Measurements from ENCODE around the gene ST8SIA6. TPM values are rescaled to one million over a fixed set of nuclear protein-coding genes. Genes with fewer than 3 reads are reported as not detected.
A peak's percentile ranks its signal among the peaks of the same experiment; 100 is the strongest.

The ST8SIA6 gene
- total and polyA plus RNA-seq, 4 donors = 0.10 to 2.9 (median 2.4) TPM; not detected in 1

DNA sequence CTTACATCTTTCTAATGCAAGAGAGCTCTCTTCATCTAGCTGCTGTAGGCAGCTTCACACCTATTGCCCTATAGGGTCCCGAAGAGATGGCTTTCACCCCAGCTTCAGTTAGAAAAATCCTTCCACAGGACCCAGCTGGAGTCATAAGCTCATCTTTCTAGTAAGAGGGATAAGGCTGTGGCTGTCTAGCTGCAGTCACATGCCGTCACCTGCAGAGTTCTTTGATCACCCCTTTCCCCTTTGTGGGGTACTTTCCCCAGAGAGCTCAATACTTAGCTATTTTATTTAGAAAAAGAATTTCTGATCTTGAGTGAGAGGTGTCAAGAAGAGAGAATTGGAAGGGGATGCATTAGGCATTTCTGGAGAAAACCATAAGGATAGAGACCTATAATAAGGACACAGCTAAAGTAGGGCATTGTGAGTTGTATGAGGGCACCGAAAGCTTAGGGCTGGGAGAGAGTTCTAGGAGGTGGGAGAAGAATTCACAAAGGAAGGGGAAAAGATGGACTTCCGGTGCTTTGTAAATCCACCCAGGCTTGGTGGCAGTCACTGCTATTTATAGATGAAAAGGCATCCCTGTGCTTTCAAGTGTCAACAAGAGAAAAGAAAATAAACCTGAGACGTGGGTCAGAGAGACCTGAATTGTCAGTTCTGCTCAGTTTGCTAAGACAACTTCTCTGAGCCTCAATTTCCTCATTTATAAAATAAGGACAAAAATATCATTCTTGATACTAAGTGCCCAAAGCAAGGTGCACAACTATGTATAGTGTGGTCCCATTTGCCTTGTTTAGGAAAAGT is 11.1 kb upstream of the ST8SIA6 start:
- WGBS, 2 donors = 63 to 75% methylated on average over 5 of the region's 5 CpGs
- ATAC-seq (ENCODE audit: low FRiP score) = no peak
- no peaks in the 10 kb centered on the region for H3K4me1 ChIP-seq (ENCODE audit: control insufficient read depth in 1 of 2, insufficient read depth in 2 of 2, low read length in 2 of 2)

DNA sequence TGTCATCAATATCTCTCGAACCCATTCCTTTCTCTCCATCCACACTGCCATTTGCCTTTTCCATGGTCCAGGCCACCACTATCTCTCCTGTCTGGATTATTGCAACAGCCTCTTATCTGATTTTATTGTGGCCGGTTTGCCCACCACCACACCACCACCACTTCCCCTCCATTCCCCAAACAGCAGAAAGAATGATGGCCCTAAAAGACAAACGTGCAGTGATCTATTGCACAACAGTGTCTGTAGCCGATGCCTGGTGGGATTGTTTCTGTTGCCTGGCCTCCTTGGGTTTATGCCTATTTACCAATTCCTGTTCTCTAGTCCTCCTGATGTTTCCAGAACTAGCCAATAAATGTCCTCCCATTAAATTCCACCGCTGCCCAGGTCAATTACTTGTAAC is 10.2 kb upstream of the ST8SIA6 start:
- 85 to 86% methylated on average over 5 of the region's 5 CpGs for WGBS, 2 donors
- Histone ChIP-seq H3K4me3 (ENCODE audit: low read length in 2 of 2) (no peak overlapping the region), H3K9me3 (ENCODE audit: control insufficient read depth, low read length) (peaks cover 4% of the 10 kb centered on the region), H3K4me1 (ENCODE audit: control insufficient read depth in 1 of 2, insufficient read depth in 2 of 2, low read length in 2 of 2) (no peaks in the 10 kb centered on the region), H3K27ac (ENCODE audit: low read depth in 1 of 2, low read length in 2 of 2) (no peak overlapping the region), H3K27me3 (ENCODE audit: control insufficient read depth in 1 of 2, insufficient read depth in 2 of 2, low read length in 1 of 2) (no peaks in the 10 kb centered on the region), H3K36me3 (ENCODE audit: control insufficient read depth in 1 of 2, insufficient read depth in 2 of 2, low read length in 1 of 2) (no peaks in the 10 kb centered on the region)
- intact Hi-C loops (cut with DNase I) = no loop called here
- DNase-seq = no peak
- no peak for ATAC-seq (ENCODE audit: low FRiP score)

More for the DNA sequence above, 11.1 kb upstream of the ST8SIA6 start:
- Histone ChIP-seq H3K9me3 (ENCODE audit: control insufficient read depth, low read length) (peaks cover 4% of the 10 kb centered on the region), H3K27me3 (ENCODE audit: control insufficient read depth in 1 of 2, insufficient read depth in 2 of 2, low read length in 1 of 2) (no peaks in the 10 kb centered on the region), H3K36me3 (ENCODE audit: control insufficient read depth in 1 of 2, insufficient read depth in 2 of 2, low read length in 1 of 2) (no peaks in the 10 kb centered on the region), H3K4me3 (ENCODE audit: low read length in 2 of 2) (no peak overlapping the region), H3K27ac (ENCODE audit: low read depth in 1 of 2, low read length in 2 of 2) (no peak overlapping the region)
- intact Hi-C loops (cut with DNase I) = no loop called here
- no peak for DNase-seq

DNA sequence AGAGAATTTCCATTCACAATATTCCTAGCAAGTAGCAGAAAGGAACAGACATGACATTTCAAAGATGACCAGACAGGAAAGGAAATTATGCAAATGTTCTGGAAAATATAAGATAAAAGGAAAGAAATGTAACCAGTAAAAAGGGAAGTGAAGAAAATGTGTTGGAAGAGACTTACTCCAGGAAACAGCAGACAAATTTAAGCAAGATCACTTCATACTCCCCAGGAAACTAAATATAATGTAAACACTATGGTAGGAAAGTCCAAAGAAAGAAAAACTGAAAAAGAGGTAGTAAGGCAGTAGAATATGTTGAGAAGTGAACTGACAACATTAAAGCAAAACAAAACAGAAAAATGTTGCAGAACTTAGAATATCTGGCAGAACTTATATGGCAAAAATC is 6.4 kb upstream of the ST8SIA6 start:
- no peak for ATAC-seq (ENCODE audit: low FRiP score)
- intact Hi-C loops (cut with DNase I) = no loop called here
- H3K4me3 ChIP-seq (ENCODE audit: low read length in 2 of 2) = no peak overlapping the region
- H3K36me3 ChIP-seq (ENCODE audit: control insufficient read depth in 1 of 2, insufficient read depth in 2 of 2, low read length in 1 of 2) = no peaks in the 10 kb centered on the region
- H3K27ac ChIP-seq (ENCODE audit: low read depth in 1 of 2, low read length in 2 of 2) = no peak overlapping the region
- DNase-seq = no peak
- H3K9me3 ChIP-seq (ENCODE audit: control insufficient read depth, low read length) = peaks cover 4% of the 10 kb centered on the region
- no peaks in the 10 kb centered on the region for H3K27me3 ChIP-seq (ENCODE audit: control insufficient read depth in 1 of 2, insufficient read depth in 2 of 2, low read length in 1 of 2)
- H3K4me1 ChIP-seq (ENCODE audit: control insufficient read depth in 1 of 2, insufficient read depth in 2 of 2, low read length in 2 of 2) = no peaks in the 10 kb centered on the region

DNA sequence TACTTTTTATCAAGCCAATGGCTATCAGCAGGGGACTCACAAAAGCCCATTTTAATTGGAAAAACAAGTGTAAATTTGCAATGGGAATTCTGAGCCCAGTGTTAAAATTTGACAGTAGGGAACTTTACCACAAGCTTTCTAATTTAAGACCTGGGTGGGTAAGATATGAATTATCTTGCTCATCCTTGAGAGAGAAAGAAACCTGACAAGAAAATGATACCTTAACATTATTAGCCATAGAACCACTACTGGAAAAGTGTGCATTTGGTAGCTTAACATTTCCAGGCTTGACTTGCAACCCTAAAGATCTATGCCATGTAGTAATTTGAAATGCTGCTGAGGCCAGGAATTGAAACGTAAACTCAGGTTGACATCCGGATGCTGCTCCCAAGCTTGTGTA is 2.7 kb upstream of the ST8SIA6 start:
- no peak overlapping the region for H3K27ac ChIP-seq (ENCODE audit: low read depth in 1 of 2, low read length in 2 of 2)
- peaks cover 4% of the 10 kb centered on the region for H3K9me3 ChIP-seq (ENCODE audit: control insufficient read depth, low read length)
- ATAC-seq (ENCODE audit: low FRiP score) (no peak), DNase-seq (no peak)
- H3K4me3 ChIP-seq (ENCODE audit: low read length in 2 of 2) = no peak overlapping the region
- WGBS, 2 donors = 98 to 100% methylated on average over 2 of the region's 2 CpGs
- intact Hi-C loops (cut with DNase I) = no loop called here
- H3K36me3 ChIP-seq (ENCODE audit: control insufficient read depth in 1 of 2, insufficient read depth in 2 of 2, low read length in 1 of 2) = no peaks in the 10 kb centered on the region
- H3K4me1 ChIP-seq (ENCODE audit: control insufficient read depth in 1 of 2, insufficient read depth in 2 of 2, low read length in 2 of 2) = no peaks in the 10 kb centered on the region
- H3K27me3 ChIP-seq (ENCODE audit: control insufficient read depth in 1 of 2, insufficient read depth in 2 of 2, low read length in 1 of 2) = peaks cover 0 to 2% of the 10 kb centered on the region in 2 donors

DNA sequence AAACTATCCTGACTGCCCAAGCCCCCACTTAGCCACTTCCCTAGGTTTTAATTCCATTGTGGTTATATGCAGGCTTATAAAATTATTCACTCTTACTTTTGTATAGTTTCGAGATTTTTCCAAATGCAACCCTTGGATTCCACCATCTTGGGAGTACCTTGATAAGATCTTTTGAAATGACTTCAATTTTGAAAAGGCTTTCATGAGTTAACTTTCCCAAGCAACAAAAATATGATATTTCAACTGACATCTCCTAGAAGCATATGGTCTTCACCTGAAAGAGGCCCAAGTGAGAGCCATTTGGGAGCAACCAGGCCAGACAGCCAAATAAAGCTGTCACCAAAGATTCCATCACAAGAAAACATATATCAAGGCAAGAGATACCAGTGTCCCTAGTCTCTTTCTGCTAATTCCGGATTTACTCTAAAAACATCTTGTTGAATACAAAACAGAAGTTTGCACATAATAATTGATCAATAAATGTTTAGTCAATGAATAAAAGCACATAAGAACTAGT is 1.7 kb upstream of the ST8SIA6 start:
- DNase-seq = no peak
- Histone ChIP-seq H3K9me3 (ENCODE audit: control insufficient read depth, low read length) (peaks cover 4% of the 10 kb centered on the region), H3K36me3 (ENCODE audit: control insufficient read depth in 1 of 2, insufficient read depth in 2 of 2, low read length in 1 of 2) (no peaks in the 10 kb centered on the region), H3K4me1 (ENCODE audit: control insufficient read depth in 1 of 2, insufficient read depth in 2 of 2, low read length in 2 of 2) (no peaks in the 10 kb centered on the region), H3K27ac (ENCODE audit: low read depth in 1 of 2, low read length in 2 of 2) (no peak overlapping the region), H3K27me3 (ENCODE audit: control insufficient read depth in 1 of 2, insufficient read depth in 2 of 2, low read length in 1 of 2) (peaks cover 0 to 2% of the 10 kb centered on the region in 2 donors), H3K4me3 (ENCODE audit: low read length in 2 of 2) (no peak overlapping the region)
- 94 to 97% methylated on average over 2 of the region's 2 CpGs for WGBS, 2 donors
- intact Hi-C loops (cut with DNase I) = no loop called here
- ATAC-seq (ENCODE audit: low FRiP score) = no peak

DNA sequence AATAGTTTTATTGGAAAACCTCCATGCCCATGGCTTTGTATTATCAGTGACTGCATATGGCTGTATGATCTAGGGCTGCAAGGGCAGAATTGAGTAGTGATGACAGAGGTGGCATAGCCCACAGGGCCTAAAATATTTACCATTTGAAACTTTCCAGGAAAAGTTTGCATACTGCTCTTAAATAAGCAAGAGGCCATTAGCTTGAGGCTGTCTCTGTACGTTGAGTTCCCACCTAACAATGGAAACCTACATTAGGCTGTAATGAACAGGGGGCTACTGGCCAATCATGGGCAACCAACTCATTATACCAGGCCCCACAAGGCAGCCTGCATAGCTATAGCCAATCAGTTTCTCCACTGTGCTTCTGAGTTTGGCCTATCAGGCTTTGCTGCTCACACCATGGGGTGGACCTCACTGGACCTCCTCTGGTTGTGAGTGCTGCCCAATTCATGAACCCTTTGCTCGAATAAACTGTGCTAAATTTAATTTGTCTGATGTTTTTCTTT is 673 bp upstream of the ST8SIA6 start:
- 96 to 98% methylated on average over 2 of the region's 2 CpGs for WGBS, 2 donors
- no peak for DNase-seq
- H3K27ac ChIP-seq (ENCODE audit: low read depth in 1 of 2, low read length in 2 of 2) = no peak overlapping the region
- no peak for ATAC-seq (ENCODE audit: low FRiP score)
- H3K4me3 ChIP-seq (ENCODE audit: low read length in 2 of 2) = no peak overlapping the region
- H3K4me1 ChIP-seq (ENCODE audit: control insufficient read depth in 1 of 2, insufficient read depth in 2 of 2, low read length in 2 of 2) = no peaks in the 10 kb centered on the region
- H3K27me3 ChIP-seq (ENCODE audit: control insufficient read depth in 1 of 2, insufficient read depth in 2 of 2, low read length in 1 of 2) = peaks cover 0 to 2% of the 10 kb centered on the region in 2 donors
- H3K36me3 ChIP-seq (ENCODE audit: control insufficient read depth in 1 of 2, insufficient read depth in 2 of 2, low read length in 1 of 2) = no peaks in the 10 kb centered on the region
- intact Hi-C loops (cut with DNase I) = no loop called here
- H3K9me3 ChIP-seq (ENCODE audit: control insufficient read depth, low read length) = peaks cover 4% of the 10 kb centered on the region

DNA sequence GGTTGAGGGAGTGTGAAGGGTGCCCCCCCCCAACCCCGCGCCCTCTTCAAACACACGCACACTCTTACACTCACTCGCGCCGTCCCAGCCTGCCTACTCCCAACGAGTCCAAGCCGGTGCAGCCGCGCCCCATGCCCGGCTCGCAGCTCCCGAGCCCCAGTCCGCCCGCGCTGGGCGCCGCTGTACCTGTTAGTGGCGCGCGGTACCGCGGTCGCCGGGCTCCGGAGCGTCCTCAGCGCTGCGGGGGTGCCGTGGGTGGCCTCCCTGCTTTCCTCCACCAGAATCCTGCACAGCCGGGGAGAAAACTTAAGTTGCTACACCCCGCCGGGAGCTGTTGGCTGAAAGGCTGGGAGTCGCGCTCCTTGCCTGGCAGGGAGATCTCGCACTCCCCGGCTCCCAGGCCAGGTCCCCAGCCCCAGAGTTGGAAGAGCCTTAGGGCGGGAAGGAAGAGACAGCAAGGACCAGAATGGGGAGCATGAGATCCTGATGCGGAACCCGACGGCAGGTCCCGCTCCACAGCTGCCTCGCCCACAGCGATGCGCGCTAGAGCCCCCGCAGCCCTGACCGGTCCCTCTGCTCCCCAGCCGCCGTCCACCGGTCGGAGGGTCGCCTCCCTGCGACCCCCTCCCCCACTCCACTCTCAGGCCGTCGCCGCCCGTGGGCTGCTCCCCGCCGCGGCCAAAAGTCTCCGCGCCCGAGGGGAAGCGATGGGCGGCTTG is 863 bp downstream of the ST8SIA6 start:
- H3K27me3 ChIP-seq (ENCODE audit: control insufficient read depth in 1 of 2, insufficient read depth in 2 of 2, low read length in 1 of 2) = peaks cover 0 to 2% of the 10 kb centered on the region in 2 donors
- intact Hi-C loops (cut with DNase I) = no loop called here
- ATAC-seq (ENCODE audit: low FRiP score) = peak; percentile 81
- H3K9me3 ChIP-seq (ENCODE audit: control insufficient read depth, low read length) = peaks cover 6% of the 10 kb centered on the region
- no peaks in the 10 kb centered on the region for H3K4me1 ChIP-seq (ENCODE audit: control insufficient read depth in 1 of 2, insufficient read depth in 2 of 2, low read length in 2 of 2)
- H3K4me3 ChIP-seq (ENCODE audit: low read length in 2 of 2) = peak overlapping the region; percentile 44 to 73
- peak in 1 of 2 donors; percentile 84 for DNase-seq
- H3K36me3 ChIP-seq (ENCODE audit: control insufficient read depth in 1 of 2, insufficient read depth in 2 of 2, low read length in 1 of 2) = no peaks in the 10 kb centered on the region
- no peak overlapping the region for H3K27ac ChIP-seq (ENCODE audit: low read depth in 1 of 2, low read length in 2 of 2)
- WGBS, 2 donors = 1% methylated on average over 59 to 66 of the region's 66 CpGs

DNA sequence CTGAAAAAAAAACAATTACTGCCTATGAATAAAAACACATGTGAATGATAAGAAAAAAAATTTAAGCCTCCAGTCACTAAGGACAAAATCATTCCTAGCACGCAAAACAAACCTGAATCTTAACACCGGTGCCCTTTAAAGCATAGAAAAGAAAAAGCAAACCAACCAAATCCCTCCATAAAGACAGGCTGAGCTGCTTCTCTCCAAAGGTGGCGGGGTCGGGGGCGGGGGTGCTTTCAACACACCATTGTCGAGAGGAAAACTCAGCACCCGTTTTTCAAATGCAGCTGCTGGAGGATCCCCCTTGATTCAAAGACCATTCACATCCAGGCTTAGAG is 1.4 kb downstream of the ST8SIA6 start:
- WGBS, 2 donors = 20 to 26% methylated on average over 7 of the region's 7 CpGs
- H3K4me1 ChIP-seq (ENCODE audit: control insufficient read depth in 1 of 2, insufficient read depth in 2 of 2, low read length in 2 of 2) = no peaks in the 10 kb centered on the region
- ATAC-seq (ENCODE audit: low FRiP score) (no peak), DNase-seq (no peak)
- peaks cover 0 to 2% of the 10 kb centered on the region in 2 donors for H3K27me3 ChIP-seq (ENCODE audit: control insufficient read depth in 1 of 2, insufficient read depth in 2 of 2, low read length in 1 of 2)
- intact Hi-C loops (cut with DNase I) = no loop called here
- no peaks in the 10 kb centered on the region for H3K36me3 ChIP-seq (ENCODE audit: control insufficient read depth in 1 of 2, insufficient read depth in 2 of 2, low read length in 1 of 2)
- H3K27ac ChIP-seq (ENCODE audit: low read depth in 1 of 2, low read length in 2 of 2) = no peak overlapping the region
- H3K9me3 ChIP-seq (ENCODE audit: control insufficient read depth, low read length) = peaks cover 8% of the 10 kb centered on the region
- no peak overlapping the region for H3K4me3 ChIP-seq (ENCODE audit: low read length in 2 of 2)
